NK-92 treated with Interleukin-12 subunit alpha and Interleukin-12 subunit beta, amount 100 ng/mL, for 24 hours (cell line): ENCODE results near the gene DUSP22.
"Not testable (repeated sequence)": the region's sequence is repeated elsewhere in the genome, so short reads cannot be mapped to it uniquely, and the experiment has no call there.

ENCODE experiments used
- DNase-seq: peaks from one replicate; lab custom pipeline; 2025; lab: John Stamatoyannopoulos, UW

Gene DUSP22

GRCh38 chr6:325161-325860 is 33.0 kb downstream of the DUSP22 start:
- not testable (repeated sequence) for DNase-seq

DNA sequence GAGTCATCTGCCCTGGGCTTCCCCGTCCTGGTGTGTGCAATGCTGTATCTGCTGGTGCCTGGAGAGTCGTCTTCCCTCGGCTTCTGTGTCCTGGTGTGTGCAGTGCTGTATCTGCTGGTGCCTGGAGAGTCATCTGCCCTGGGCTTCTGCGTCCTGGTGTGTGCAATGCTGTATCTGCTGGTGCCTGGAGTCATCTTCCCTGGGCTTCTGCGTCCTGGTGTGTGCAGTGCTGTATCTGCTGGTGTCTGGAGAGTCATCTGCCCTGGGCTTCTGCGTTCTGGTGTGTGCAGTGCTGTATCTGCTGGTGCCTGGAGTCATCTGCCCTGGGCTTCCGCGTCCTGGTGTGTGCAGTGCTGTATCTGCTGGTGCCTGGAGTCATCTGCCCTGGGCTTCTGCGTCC is 33.8 kb downstream of the DUSP22 start:
- not testable (repeated sequence) for DNase-seq

- no peak for DNase-seq
Observed at GRCh38 chr6:326896-327537, 34.7 kb downstream of the DUSP22 start.

GRCh38 chr6:327538-328116 is 35.3 kb downstream of the DUSP22 start:
- DNase-seq = no peak

DNA sequence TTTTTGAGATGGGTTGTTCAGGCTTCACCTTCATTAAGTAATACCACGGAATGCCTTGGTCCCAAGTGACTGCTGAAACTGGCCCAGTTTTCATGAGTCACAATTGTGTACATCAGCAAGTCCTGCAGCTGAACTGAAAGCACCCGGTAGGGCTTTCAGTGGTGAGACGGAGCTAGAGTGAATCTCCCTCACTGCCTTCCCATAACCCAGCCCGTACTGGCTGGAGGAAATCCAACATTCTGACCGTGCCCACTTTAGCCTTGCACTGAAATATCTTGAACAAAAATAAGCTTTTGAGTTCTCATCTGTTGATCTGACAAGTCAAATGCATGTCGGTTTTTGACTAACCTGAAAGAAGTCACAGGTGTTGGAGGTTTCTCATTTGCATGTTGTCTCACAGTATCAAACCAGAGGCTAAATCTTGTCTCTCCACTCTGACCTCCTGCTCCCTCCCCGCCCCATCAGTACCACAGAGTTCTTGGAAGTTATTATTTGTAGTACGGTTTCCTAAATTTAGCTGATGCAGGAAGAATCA is 35.9 kb downstream of the DUSP22 start:
- no peak for DNase-seq

- DNase-seq = no peak
Observed at GRCh38 chr6:328924-329323, 36.6 kb downstream of the DUSP22 start.

GRCh38 chr6:329888-330691 is 37.8 kb downstream of the DUSP22 start:
- no peak for DNase-seq

DNA sequence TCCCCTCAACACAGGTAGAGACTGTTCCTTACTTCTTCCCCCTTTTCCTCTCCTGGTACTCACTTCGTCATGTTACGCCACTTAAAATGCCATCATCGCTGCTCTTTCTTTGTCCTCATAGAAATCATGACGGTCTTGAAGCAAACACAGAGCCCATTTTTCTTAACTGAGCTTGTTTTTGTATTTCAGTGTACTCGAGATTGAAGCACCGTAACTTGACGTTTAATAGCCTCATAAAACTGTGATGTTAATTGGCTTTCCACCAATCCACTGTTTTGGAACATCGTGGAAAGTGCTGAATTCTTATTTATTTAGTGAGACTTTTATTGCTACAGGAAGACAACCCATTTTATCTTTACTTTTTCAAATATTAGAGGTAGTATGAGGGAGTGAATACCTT is 38.7 kb downstream of the DUSP22 start:
- DNase-seq = no peak

DNA sequence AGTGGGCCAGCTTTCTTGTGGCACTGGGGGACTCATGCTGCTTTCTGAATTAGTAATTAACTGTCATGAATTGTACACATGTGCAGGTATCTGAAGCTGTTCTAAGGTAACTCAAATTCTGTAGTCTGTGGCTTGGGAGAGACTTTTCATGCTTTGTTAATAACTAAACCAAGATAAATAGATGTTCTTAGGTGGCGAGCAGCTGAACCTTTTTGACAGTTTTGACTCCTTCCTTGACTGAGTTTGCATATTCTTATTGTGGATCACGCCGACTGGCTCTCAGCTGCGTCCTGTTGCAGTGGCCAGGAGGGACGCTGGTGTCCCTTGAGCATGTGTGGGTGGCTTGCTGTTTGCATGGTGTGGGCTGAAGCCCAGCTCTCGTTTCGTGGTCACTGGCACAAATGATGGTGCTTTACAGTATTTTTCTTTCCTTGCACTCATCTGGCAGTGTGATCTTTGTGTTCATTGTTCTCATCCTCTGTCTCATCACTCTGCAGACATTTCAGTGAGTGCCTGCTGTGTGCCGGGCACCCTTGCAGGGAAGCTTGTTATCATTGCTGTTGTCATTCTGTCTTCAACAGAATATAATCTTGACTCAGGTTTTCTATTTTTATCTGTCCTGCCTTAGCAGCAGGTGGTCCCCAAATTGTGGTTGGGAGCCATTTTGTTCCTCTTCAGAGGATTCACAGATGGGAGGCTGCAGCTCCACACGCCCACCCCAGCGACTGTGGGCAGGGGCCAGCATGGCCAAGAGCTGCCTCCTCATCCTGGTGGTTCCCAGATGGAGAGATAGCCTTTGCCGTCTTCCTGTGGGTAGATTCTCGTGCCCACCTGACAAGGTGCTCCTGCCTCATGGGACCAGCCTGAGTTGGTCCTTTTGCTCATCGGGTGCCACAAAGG is 39.6 kb downstream of the DUSP22 start:
- no peak for DNase-seq

- no peak for DNase-seq
Observed at GRCh38 chr6:332671-333070, 40.4 kb downstream of the DUSP22 start.

DNA sequence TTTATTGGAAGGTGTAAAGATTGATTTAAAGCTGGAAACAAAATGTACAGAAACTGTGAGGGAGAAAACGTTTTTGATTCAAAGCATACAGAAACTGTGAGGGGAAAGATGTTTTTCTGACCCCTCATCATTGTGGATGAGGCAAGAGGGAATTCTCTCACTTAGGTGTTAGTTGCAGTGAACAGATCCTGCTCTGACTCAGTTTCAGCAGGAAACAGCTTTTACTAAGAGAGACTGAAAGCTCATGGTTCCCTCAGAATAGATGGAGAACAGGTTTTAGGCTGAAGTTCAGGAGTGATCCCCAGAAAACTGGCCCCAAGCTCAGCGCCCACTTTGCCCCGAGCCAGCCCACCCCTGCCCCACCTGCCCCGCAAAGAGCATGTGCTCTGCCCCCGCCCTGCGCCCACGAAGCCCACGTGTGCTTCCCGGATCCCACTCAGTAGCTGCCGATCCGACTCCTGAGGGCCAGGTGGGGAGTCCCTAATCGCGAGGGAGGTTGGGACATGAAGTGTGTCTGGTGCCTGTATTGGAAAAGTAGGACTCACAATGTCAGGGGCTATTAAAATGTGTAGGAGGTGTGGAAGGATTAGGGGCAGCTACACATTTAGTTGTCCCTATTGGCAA is 41.2 kb downstream of the DUSP22 start:
- no peak for DNase-seq

DNA sequence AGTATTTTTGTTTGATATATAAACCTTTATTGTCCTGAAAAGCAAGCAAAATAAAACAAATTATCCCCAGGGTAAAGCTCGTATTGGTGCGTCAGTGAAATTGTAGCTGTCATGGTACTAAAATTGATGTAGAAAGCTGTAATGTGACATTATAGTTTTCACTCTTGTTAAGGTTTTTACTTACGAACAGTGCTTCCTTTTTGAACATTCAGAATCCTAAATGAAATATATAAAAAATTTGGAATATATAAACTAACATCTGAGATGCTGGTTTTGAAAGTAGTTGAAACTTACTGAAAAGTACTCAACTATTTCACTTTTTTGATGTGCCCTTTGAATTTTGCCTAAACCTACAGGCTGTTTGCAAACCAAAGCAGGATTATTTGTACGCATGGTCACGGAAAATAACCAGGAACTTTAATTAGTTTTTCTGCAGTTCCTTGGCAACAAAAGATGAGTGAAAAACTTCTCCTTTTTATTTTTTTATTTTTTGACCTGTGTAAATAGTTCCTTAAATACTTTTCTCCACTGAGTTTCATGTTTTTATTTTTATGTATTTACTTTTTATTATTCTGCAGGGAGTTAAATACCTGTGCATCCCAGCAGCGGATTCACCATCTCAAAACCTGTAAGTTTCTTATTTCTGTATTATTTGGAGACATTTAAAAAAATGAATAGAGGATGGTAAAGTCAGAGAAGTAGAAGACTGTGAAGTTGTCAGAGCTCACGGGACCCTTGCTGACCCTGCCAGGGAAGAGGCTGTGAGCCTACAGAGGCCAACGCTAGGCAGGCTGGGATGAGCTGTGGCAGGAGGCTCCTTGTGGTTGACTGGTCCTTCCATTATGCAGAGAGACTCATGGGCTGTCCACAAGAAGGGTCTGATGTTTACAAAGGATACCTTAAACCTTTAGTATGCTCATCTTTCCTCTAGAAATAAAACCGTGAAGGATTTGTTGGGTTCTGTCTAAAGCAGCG is 42.5 kb downstream of the DUSP22 start:
- no peak for DNase-seq

DNA sequence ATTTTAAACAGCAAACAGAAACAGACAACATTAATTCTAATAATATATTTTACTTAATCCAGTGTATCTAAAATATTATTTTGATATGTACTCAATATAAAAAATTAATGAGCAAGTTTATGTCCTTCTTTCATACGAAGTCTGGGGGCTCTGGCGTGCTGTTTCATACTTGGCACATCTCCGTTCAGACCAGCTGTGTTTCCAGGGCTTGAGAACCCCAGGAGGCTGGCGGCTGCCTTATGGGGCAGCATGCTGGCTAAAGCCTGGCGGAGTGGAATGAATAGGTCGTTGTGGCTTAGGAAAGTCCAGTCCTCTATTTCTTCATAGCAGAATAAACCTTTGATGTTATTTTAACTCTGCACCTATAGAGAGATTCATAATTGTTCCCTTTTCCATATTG is 43.3 kb downstream of the DUSP22 start:
- DNase-seq = no peak

- DNase-seq = no peak
Observed at GRCh38 chr6:336159-337114, 44.1 kb downstream of the DUSP22 start.

GRCh38 chr6:337805-338368 is 45.6 kb downstream of the DUSP22 start:
- DNase-seq = no peak

DNA sequence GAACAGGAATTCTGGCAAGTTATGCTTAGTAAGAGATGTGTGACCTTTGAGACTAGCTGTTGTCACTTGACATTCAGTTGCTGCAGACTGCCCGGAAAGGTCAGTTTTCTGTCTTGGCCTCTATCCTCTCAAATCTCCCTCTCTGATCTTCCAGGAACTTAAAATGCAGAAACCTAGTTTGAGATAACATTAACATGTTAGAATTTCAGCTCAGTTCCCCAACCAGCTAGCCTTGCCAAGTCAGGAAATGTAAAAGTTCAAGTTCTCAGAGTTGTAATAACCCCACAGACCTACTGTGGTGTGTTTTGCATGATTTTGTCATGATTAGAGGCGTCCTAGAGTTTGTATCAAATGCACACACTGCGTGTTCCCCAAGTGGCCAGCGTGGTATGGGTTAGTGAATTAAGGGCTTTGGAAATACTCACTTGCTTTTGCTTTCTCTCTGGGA is 46.6 kb downstream of the DUSP22 start:
- no peak for DNase-seq

GRCh38 chr6:339480-339879 is 47.2 kb downstream of the DUSP22 start:
- DNase-seq = no peak
